HG03066 (cell line): ENCODE data around the gene PRSS27.

Experiments
- ATAC-seq: cut with Tn5 transposase; IDR thresholded peaks from one replicate; pipeline ENCODE4 v1.9.1; 2021; ENCODE audit warnings: low read depth; ENCODE audit not compliant: unreplicated experiment

The PRSS27 gene

GRCh38 chr16:2720064-2720457 is at the start of gene PRSS27:
PRSS27 (minus strand) TSS chr16:2720224; CDS start chr16:2720160, 64 bp downstream.
- ATAC-seq: no peak

GRCh38 chr16:2769675-2770056 is 49.6 kb upstream of the PRSS27 start:
- no peak for ATAC-seq

GRCh38 chr16:2769100-2769529 is 49.1 kb upstream of the PRSS27 start:
- ATAC-seq: no peak

GRCh38 chr16:2768403-2769089 is 48.5 kb upstream of the PRSS27 start:
- no peak for ATAC-seq

- no peak for ATAC-seq
Observed at GRCh38 chr16:2767891-2768290, 47.9 kb upstream of the PRSS27 start.

GRCh38 chr16:2767140-2767731 is 47.2 kb upstream of the PRSS27 start:
- ATAC-seq: no peak

- no peak for ATAC-seq
Observed at GRCh38 chr16:2766430-2767139, 46.6 kb upstream of the PRSS27 start.

GRCh38 chr16:2765462-2766404 is 45.7 kb upstream of the PRSS27 start:
- no peak for ATAC-seq

- ATAC-seq: no peak
Observed at GRCh38 chr16:2764718-2765117, 44.7 kb upstream of the PRSS27 start.

GRCh38 chr16:2763173-2763572 is 43.1 kb upstream of the PRSS27 start:
- no peak for ATAC-seq

- ATAC-seq: no peak
Observed at GRCh38 chr16:2762711-2763110, 42.7 kb upstream of the PRSS27 start.

GRCh38 chr16:2761886-2762583 is 42.0 kb upstream of the PRSS27 start:
- no peak for ATAC-seq

- no peak for ATAC-seq
Observed at GRCh38 chr16:2761472-2761871, 41.4 kb upstream of the PRSS27 start.

GRCh38 chr16:2757344-2757743 is 37.3 kb upstream of the PRSS27 start:
- ATAC-seq: no peak

- no peak for ATAC-seq
Observed at GRCh38 chr16:2756288-2757015, 36.4 kb upstream of the PRSS27 start.

GRCh38 chr16:2755158-2755557 is 35.1 kb upstream of the PRSS27 start:
- ATAC-seq: no peak

GRCh38 chr16:2753733-2754020 is 33.7 kb upstream of the PRSS27 start:
- no peak for ATAC-seq

- ATAC-seq: peak; percentile 41
Observed at GRCh38 chr16:2752850-2753732, 33.1 kb upstream of the PRSS27 start.
